Measurements from ENCODE around the gene RNU1-2. TPM values are rescaled to one million over a fixed set of nuclear protein-coding genes. Genes with fewer than 3 reads are reported as not detected.
A peak's percentile ranks its signal among the peaks of the same experiment; 100 is the strongest.
"Not testable (repeated sequence)": the region's sequence is repeated elsewhere in the genome, so short reads cannot be mapped to it uniquely, and the experiment has no call there.

Gene RNU1-2
- total RNA-seq, 2 donors from 2014 or later = 1,202 to 2,371 TPM

- H3K27me3 Mint-ChIP-seq; H3K9me3 Mint-ChIP-seq; H3K4me3 Mint-ChIP-seq; H3K27ac Mint-ChIP-seq; ATAC-seq (replicated peaks); H3K4me1 Mint-ChIP-seq: not testable (repeated sequence)
- H3K36me3 Mint-ChIP-seq (ENCODE audit: low read depth) = peaks cover 49% of the 10 kb centered on the region
Measured at GRCh38 chr1:16939386-16940180, 43.8 kb downstream of the RNU1-2 start.

- no peaks in the 10 kb centered on the region for H3K9me3 Mint-ChIP-seq
- no peak for ATAC-seq (replicated peaks)
- no peaks in the 10 kb centered on the region for H3K4me1 Mint-ChIP-seq
- H3K4me3 Mint-ChIP-seq = no peak overlapping the region
- peaks cover 44% of the 10 kb centered on the region for H3K36me3 Mint-ChIP-seq (ENCODE audit: low read depth)
- peak overlapping the region; percentile 38 for H3K27ac Mint-ChIP-seq
- no peaks in the 10 kb centered on the region for H3K27me3 Mint-ChIP-seq
Measured at GRCh38 chr1:16944038-16944437, 48.3 kb downstream of the RNU1-2 start.

GRCh38 chr1:16945512-16945911 is 49.7 kb downstream of the RNU1-2 start:
- H3K27ac Mint-ChIP-seq, H3K4me1 Mint-ChIP-seq, H3K27me3 Mint-ChIP-seq, H3K4me3 Mint-ChIP-seq, H3K9me3 Mint-ChIP-seq: not testable (repeated sequence)
- H3K36me3 Mint-ChIP-seq (ENCODE audit: low read depth) = peaks cover 40% of the 10 kb centered on the region
- peak; percentile 9 for ATAC-seq (replicated peaks)

Other genes starting within 250 kb of the RNU1-2 start
- gene RNU1-3, start 229.0 kb upstream of the RNU1-2 start, total RNA-seq = 1,000 to 10,000 TPM; 1,202 to 2,371 TPM
- gene RNU1-4, start 155.5 kb upstream of the RNU1-2 start, total RNA-seq = 1,000 to 10,000 TPM; 1,202 to 2,371 TPM
- gene CROCC, start 26.0 kb downstream of the RNU1-2 start, total RNA-seq = 10 to 100 TPM; 21.2 to 24.5 TPM
- not detected for gene MFAP2, start 84.6 kb downstream of the RNU1-2 start, total RNA-seq
- gene ATP13A2, start 115.9 kb downstream of the RNU1-2 start, total RNA-seq = 10 to 100 TPM; 24.2 to 51.7 TPM
- gene SDHB, start 158.1 kb downstream of the RNU1-2 start, total RNA-seq = 100 to 1,000 TPM in 1 of 2 donors, 10 to 100 TPM in 1; 82.9 to 137 TPM
- under 1 TPM; 0.13 to 0.26 TPM for gene PADI2, start 223.5 kb downstream of the RNU1-2 start, total RNA-seq